ENCODE measurements around the gene DGKG.

Gene DGKG

GRCh38 chr3:186299327-186299726 lies 62.7 kb downstream of the DGKG start:
- Histone ChIP-seq H3K9ac (ENCODE audit: low read depth, low read length, poor library complexity, severe bottlenecking) (no peak overlapping the region), H3K36me3 (ENCODE audit: insufficient read depth, low read length) (no peaks in the 10 kb centered on the region), H3K4me1 (ENCODE audit: insufficient read depth, low read length, poor library complexity, severe bottlenecking) (no peaks in the 10 kb centered on the region), H2AFZ (ENCODE audit: low read length) (no peak overlapping the region), H3K4me2 (ENCODE audit: low read depth, low read length, poor library complexity, severe bottlenecking) (no peak overlapping the region), H3F3A (ENCODE audit: low read depth) (no peaks in the 10 kb centered on the region), H3K4me3 (ENCODE audit: low read length, poor library complexity, severe bottlenecking) (no peak overlapping the region), H4K20me1 (ENCODE audit: insufficient read depth, low read length, poor library complexity, severe bottlenecking) (no peaks in the 10 kb centered on the region), H3K9me3 (ENCODE audit: insufficient read depth, low read depth, low read length) (no peaks in the 10 kb centered on the region), H3K9me2 (replicated peaks; ENCODE audit: low read depth, low read length) (no peaks in the 10 kb centered on the region), H3K79me2 (ENCODE audit: insufficient read depth, low read length) (no peaks in the 10 kb centered on the region), H3K27me3 (ENCODE audit: insufficient read depth, low read length, poor library complexity, severe bottlenecking) (no peaks in the 10 kb centered on the region)
- TF ChIP-seq EZH2phosphoT487 (IDR thresholded peaks at IDR 0.05; ENCODE audit: borderline replicate concordance) (no peak), CTCF (conservative IDR thresholded peaks at IDR 0.05; ENCODE audit: low read length) (no peak)

GRCh38 chr3:186298876-186299275 lies 63.2 kb downstream of the DGKG start:
- no peaks in the 10 kb centered on the region for H3K27me3 ChIP-seq (ENCODE audit: insufficient read depth, low read length, poor library complexity, severe bottlenecking)
- no peak overlapping the region for H3K4me2 ChIP-seq (ENCODE audit: low read depth, low read length, poor library complexity, severe bottlenecking)
- TF ChIP-seq CTCF (conservative IDR thresholded peaks at IDR 0.05; ENCODE audit: low read length) (no peak), EZH2phosphoT487 (IDR thresholded peaks at IDR 0.05; ENCODE audit: borderline replicate concordance) (no peak)
- no peaks in the 10 kb centered on the region for H3F3A ChIP-seq (ENCODE audit: low read depth)
- H3K9ac ChIP-seq (ENCODE audit: low read depth, low read length, poor library complexity, severe bottlenecking), result no peak overlapping the region
- no peak overlapping the region for H3K4me3 ChIP-seq (ENCODE audit: low read length, poor library complexity, severe bottlenecking)
- no peak overlapping the region for H2AFZ ChIP-seq (ENCODE audit: low read length)
- no peaks in the 10 kb centered on the region for H3K9me3 ChIP-seq (ENCODE audit: insufficient read depth, low read depth, low read length)
- H3K4me1 ChIP-seq (ENCODE audit: insufficient read depth, low read length, poor library complexity, severe bottlenecking), result no peaks in the 10 kb centered on the region
- no peaks in the 10 kb centered on the region for H3K36me3 ChIP-seq (ENCODE audit: insufficient read depth, low read length)
- no peaks in the 10 kb centered on the region for H3K9me2 ChIP-seq (replicated peaks; ENCODE audit: low read depth, low read length)
- H4K20me1 ChIP-seq (ENCODE audit: insufficient read depth, low read length, poor library complexity, severe bottlenecking), result no peaks in the 10 kb centered on the region
- no peaks in the 10 kb centered on the region for H3K79me2 ChIP-seq (ENCODE audit: insufficient read depth, low read length)

GRCh38 chr3:186290796-186291195 lies 71.2 kb downstream of the DGKG start:
- TF ChIP-seq EZH2phosphoT487 (IDR thresholded peaks at IDR 0.05; ENCODE audit: borderline replicate concordance) (no peak), CTCF (conservative IDR thresholded peaks at IDR 0.05; ENCODE audit: low read length) (no peak)
- H3K9me2 ChIP-seq (replicated peaks; ENCODE audit: low read depth, low read length), result no peaks in the 10 kb centered on the region
- no peaks in the 10 kb centered on the region for H3K27me3 ChIP-seq (ENCODE audit: insufficient read depth, low read length, poor library complexity, severe bottlenecking)
- no peaks in the 10 kb centered on the region for H3K79me2 ChIP-seq (ENCODE audit: insufficient read depth, low read length)
- H3K9me3 ChIP-seq (ENCODE audit: insufficient read depth, low read depth, low read length), result no peaks in the 10 kb centered on the region
- no peaks in the 10 kb centered on the region for H3F3A ChIP-seq (ENCODE audit: low read depth)
- no peak overlapping the region for H3K4me2 ChIP-seq (ENCODE audit: low read depth, low read length, poor library complexity, severe bottlenecking)
- no peak overlapping the region for H3K9ac ChIP-seq (ENCODE audit: low read depth, low read length, poor library complexity, severe bottlenecking)
- no peak overlapping the region for H3K4me3 ChIP-seq (ENCODE audit: low read length, poor library complexity, severe bottlenecking)
- H4K20me1 ChIP-seq (ENCODE audit: insufficient read depth, low read length, poor library complexity, severe bottlenecking), result no peaks in the 10 kb centered on the region
- no peaks in the 10 kb centered on the region for H3K4me1 ChIP-seq (ENCODE audit: insufficient read depth, low read length, poor library complexity, severe bottlenecking)
- no peak overlapping the region for H2AFZ ChIP-seq (ENCODE audit: low read length)
- no peaks in the 10 kb centered on the region for H3K36me3 ChIP-seq (ENCODE audit: insufficient read depth, low read length)
